HG03066 (cell line): Measurements from ENCODE around the gene TMEM129.
A peak's percentile ranks its signal among the peaks of the same experiment; 100 is the strongest.

Experiments used
- ATAC-seq: cut with Tn5 transposase; IDR thresholded peaks from one replicate; pipeline ENCODE4 v1.9.1; 2021; ENCODE audit warnings: low read depth; ENCODE audit not compliant: unreplicated experiment

Gene TMEM129

GRCh38 chr4:1722551-1723118 is 1.5 kb upstream of the TMEM129 start:
- ATAC-seq, result no peak

- no peak for ATAC-seq
Measured at GRCh38 chr4:1721666-1722550, 785 bp upstream of the TMEM129 start.

GRCh38 chr4:1720163-1720983 is 750 bp downstream of the TMEM129 start:
- ATAC-seq, result peak; percentile 19

GRCh38 chr4:1718095-1718850 is 2.9 kb downstream of the TMEM129 start:
- ATAC-seq, result no peak

- ATAC-seq, result no peak
Measured at GRCh38 chr4:1717129-1718094, 3.7 kb downstream of the TMEM129 start.

- ATAC-seq, result no peak
Measured at GRCh38 chr4:1716065-1716945, 4.8 kb downstream of the TMEM129 start.

- no peak for ATAC-seq
Measured at GRCh38 chr4:1715002-1715758, 5.9 kb downstream of the TMEM129 start.

- no peak for ATAC-seq
Measured at GRCh38 chr4:1714303-1715001, 6.7 kb downstream of the TMEM129 start.

- ATAC-seq, result peak; percentile 3
Measured at GRCh38 chr4:1713003-1713851, 7.9 kb downstream of the TMEM129 start.

GRCh38 chr4:1712216-1713002 is 8.7 kb downstream of the TMEM129 start, which contains the start of gene SLBP:
Gene SLBP, minus strand, starts transcription at chr4:1712319. Its CDS starts 131 bp downstream, at chr4:1712188.
- ATAC-seq, result peak; percentile 67

- peak; percentile 4 for ATAC-seq
Measured at GRCh38 chr4:1711571-1712215, 9.4 kb downstream of the TMEM129 start.

- ATAC-seq, result no peak
Measured at GRCh38 chr4:1711055-1711570, 10.0 kb downstream of the TMEM129 start.

- no peak for ATAC-seq
Measured at GRCh38 chr4:1708581-1708980, 12.5 kb downstream of the TMEM129 start.

- ATAC-seq, result no peak
Measured at GRCh38 chr4:1706358-1706757, 14.8 kb downstream of the TMEM129 start.

GRCh38 chr4:1705732-1706131 is 15.4 kb downstream of the TMEM129 start:
- no peak for ATAC-seq
